ENCODE results near the gene ITPK1.
A peak's percentile ranks its signal among the peaks of the same experiment; 100 is the strongest.
"Not testable (repeated sequence)": the region's sequence is repeated elsewhere in the genome, so short reads cannot be mapped to it uniquely, and the experiment has no call there.

Gene ITPK1

DNA sequence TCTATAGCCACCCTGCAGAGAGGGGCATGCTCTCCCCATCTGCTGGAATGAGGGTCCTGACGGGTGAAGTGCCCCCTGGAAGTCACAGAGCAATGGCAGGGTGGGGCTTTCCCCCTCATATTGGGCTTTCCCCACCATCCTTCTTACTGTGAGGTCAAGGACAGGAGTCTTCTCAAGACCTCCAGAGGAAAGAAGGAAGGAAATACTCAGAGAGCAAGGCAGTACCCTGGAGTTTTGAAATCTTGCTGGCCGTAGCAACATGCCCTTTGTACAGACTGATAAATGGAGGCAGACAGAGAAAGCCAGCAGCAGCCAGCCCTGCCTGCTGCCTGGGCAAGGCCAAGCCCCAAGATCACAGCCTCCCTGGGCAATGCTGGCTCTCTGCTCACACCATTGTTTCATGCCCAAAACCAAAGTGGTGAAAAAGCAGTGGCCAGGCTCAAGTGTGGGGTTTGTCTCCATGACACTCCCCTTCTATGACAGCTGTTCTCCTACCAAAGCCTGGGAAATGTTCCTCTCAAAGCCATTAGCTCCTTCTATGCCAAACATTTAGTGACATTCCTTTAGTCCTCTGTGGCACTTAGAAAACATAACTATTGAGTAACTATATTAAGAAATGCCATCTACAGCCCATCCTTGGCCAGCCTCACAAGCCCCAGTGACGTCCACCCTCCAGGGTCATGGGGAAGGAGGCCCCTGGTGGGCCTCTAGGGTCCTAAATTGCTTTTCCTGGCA is 13.2 kb upstream of the ITPK1 start:
- no peak for DNase-seq

DNA sequence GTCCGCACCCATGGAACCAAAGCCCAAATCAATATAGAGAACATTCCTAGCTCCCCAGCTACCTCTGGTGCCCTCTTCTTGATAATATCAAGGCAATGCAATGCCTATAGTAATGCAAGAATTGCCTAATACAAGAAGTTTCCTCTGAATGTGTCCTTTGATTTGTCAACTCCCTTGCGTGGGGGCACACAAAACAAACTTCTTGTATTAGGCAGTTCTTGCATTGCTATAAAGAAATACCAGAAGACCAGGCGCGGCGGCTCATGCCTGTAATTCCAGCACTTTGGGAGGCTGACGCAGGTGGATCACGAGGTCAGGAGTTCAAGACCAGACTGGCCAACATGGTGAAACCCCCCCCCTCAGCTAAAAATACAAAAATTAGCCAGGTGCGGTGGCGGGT is 10.4 kb upstream of the ITPK1 start:
- no peak for DNase-seq

DNA sequence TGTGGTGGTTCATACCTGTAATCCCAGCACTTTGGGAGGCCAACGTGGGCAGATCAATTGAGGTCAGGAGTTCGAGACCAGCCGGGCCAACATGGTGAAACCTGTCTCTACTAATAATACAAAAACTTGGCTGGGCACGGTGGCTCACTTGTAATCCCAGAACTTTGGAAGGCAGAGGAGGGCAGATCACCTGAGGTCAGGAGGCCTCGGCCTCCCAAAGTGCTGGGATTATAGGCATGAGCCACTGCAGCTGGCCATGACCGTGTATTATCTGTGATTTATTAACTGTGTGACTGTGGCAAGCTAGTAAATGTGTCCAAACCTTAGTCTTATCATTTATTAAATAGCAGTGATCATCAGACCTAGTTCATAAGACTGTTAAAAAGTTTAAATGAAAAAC is 7.1 kb upstream of the ITPK1 start:
- DNase-seq = no peak

DNA sequence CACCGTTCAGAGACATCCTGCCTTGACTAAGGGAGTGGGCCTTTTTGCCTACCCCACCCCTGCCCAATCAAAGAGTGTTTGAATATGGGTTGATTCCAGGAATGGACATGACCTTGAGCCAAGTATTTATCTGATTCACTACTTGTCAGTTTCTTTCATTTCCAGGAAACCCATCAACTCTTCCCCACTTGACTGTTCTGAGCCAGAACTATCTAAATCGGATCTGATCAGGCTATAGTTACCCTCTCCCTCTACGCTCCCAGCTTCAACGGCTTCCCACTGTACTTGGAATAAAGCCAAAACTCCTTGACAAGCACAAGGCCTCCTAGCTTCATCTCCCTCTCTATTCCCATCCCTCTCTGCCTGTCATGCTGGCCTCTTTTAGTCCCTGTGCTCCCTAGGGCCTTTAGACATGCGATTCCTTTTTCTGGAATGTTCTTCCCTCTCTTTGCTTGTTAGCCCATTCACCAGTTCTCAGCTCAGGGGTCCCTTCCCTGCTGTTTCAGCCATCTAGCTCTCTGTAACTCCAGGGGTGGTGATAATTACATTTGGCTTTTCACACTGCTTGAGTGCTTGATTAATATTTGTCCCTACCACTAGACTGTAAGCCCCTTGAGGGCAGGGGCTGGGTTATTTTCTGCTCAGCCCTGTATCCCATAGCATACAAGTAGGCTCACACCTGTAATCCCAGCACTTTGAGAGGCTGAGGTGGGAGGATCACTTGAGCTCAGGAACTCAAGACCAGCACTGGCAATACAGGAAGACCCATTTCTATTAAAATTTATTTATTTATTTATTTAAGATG is 5.5 kb upstream of the ITPK1 start:
- no peak for DNase-seq

DNA sequence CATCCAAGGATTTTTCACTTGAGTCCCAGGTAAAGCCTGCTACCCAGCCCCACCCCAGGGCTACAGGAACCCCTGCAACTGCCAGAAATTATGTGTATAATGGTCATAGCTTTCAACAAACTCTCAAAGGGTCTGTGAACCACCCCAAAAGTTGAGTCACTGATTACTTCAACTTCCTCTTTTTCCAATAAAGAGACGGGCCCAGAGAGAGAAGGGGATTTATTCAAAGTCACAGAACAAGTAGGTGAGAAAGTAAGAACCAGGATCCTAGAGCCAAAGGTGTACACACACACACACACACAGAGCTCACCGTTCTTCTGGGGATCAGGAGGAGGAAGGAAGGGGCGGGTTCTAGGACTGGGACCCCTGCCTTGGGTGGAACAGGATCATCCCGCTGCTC is 4.8 kb upstream of the ITPK1 start:
- DNase-seq = no peak

DNA sequence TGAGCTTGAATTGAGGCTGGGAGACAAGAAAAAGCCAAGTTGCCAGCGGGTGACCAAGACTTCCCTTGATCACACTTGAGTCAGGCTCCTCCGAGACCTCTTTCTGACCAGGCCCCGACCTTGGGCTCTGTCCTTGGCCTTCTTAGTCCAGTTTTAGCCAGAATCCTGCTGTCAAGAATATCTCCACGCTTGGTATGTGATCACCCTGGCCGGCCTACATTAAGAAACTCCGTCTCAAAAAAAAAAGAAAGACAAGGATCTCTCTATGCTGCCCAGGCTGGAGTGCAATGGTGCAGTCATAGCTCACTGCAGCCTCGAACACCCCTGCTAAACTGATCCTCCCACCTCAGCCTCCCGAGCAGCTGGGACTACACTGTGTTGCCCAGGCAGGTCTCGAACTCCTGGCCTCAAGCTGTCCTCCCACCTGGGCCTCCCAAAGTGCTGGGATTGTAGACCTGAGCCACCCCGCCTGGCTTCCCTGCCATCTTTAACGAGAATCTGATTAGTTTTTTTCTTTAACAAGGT is 1.0 kb upstream of the ITPK1 start:
- no peak for DNase-seq

DNA sequence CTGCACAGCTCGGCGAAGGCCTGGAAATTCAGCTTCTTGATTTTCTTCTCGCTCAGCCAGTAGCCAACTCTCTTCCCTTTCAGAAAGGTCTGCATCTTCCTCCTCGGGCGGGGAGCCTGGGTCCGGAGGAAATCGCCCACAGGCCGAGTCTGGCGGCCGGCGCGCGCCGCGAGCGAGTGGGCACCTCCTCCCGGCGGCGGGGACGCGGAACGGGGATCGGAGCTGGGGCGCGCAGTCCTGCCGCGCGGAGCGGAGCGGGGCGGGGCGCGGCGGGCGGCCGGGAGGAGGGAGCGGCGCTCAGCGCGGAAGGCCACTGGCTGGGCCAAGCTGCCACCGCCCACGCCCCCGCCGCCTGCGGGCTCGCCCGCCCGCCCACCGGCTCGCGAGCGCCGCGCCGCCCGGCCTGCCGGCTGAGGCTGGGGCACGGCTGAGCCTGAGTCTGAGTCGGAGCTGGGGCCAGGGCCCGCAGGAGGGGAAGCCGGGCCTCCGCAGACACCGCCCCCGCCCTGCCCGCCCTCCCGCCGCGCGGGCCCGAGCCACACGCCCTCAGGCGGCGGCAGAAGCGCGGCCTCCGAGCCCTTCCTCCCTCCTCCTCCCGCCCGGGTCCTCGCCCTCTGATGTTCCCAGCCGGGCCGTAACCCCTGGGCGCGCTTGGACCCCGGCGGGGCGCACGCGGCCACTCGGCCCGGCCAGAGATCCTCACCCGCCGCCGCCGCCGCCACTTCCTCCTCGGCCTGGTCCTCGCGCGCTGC is 480 bp downstream of the ITPK1 start:
- DNase-seq = peak; percentile 87

DNA sequence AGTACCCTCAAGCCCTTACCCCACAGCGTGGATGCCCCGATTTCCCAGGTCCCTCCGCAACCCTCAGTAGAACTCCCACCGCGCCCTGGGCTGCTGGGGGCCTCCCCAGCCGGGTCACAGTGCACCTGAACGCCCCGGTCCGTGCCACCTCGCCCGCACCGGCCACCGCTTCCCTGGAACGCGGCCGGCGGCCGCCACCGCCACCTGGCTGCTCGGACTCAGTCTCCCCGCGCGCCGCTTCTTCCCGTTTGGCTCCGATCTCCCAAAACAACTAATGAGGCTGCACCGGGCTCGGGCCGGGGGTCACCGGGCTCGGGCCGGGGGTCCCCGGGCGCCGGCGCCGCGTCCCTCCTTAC is 1.0 kb downstream of the ITPK1 start:
- no peak for DNase-seq

DNA sequence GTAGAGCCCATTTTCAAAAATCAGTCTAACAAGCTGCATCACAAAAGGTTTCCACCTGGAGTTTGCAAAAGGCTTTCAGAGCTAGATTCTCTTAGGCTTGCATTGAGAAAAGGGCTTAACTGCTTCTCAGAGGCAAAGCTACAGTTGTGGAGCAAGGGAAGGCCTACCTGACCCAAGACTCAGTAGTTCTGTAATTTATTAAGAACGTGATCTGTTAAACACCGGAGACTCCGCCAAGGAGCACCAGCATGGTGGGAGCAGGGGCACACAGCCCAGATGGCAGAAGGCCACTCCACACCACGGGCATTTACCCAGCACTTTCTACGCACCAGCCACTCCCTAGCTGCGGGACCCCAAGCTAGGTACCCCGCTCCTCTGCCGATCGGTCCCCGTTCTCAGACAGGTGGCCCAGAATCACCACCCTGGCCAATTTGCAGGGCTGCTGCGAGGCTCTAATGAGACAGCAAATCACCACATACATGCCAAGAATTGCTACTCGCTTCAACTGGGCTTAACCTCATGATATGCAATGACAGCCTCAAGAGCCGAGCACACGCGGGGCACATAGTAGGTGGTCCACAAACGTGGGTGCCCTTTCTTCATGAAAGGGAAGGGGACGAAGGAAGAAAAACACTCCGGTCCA is 1.5 kb downstream of the ITPK1 start:
- DNase-seq = no peak

DNA sequence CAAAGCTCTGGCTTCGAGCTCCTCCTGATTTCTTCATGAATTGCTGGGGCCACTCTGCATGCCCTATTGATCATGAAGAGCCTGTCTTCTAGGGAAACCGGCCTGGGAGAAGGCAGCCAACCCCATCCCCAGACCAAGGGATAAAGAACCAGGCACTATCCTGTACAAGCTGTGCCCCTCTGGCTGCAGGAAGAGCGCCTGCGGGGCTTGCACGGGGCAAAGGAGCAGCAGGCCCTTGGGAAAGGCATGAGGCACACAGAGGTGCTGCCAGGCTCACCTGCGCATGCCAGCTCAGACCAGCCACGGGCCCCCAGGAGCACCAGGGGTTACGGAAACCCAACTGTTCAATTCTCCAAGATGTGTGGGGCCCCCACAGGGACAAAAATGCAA is 2.1 kb downstream of the ITPK1 start:
- DNase-seq = no peak

DNA sequence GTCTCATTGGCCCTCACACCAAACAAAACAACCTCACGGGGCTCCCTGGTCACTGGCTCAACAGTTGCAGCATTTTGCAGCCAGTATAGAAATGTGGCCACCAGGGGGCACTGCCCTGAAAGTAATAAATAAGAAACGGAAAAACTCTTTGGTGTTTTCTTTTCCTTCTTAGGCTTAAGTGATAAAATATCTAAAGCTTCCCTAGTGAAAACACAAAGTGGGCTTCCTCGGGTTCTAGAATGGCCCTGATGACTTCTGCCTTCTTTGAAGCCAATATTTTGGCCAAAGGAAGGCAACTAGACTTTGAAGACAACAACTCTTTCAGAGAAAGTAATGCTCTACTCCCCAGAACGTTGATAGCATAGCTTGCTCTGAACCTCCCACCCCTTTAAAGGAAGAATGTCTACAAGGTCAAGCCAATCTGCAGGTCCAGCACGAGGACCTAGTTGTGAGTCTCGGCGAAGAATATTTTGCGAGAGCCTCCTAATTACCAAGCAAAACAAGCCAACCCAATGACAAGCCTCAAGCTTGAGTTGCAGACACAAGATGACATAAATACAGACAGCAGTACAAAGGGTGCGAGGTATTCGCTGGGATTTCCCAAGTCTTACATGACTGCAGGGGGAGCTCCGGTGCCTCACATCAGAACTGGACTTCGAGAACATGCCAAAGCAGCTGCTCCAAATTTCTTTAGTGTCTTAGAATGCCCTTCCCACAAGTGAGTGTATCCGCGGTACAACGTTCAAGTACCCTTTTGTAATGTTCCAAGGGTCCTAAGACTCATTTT is 2.6 kb downstream of the ITPK1 start:
- DNase-seq = peak; percentile 62

DNA sequence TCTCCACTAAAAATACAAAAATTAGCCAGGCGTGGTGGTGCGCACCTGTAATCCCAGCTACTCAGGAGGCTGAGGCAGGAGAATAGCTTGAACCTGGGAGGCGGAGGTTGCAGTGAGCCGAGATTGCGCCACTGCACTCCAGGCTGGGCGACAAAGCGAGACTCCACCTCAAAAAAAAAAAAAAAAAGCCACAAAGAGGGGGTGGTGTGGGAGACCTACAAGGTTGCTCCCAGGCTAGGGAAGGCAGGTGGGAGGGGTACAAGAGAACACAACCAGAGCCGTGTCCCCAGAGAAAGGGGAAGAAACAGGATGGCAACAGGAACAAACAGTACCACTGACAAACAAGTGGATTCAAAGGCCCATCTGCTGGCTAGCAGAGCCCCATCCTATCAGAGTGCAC is 4.2 kb downstream of the ITPK1 start:
- peak; percentile 47 for DNase-seq

DNA sequence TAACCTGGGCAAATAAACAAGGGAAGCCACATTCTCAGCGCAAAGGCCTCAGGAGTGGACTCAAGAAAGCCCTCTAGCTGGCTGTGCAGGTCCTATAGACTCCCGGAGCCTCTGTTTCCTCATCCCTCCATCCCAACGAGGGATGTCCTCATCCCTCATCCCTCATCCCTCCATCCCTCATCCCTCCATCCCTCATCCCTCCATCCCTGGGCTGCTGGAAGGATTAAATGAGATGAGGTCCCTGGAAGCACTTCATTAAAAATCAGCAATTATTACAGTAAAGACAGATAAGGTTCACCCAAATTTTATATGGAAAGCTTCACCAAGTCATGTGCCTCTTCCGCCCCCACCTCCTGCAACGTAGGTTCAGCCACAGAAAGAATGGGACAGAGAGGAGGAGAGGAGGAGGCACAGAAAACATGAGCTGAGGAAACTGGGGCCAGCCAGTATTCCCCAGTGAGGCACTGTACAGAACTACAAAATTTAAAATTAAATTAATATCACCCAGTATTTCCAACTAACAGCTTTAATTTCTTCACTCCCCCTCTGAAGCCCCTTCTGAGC is 4.8 kb downstream of the ITPK1 start:
- DNase-seq = no peak

DNA sequence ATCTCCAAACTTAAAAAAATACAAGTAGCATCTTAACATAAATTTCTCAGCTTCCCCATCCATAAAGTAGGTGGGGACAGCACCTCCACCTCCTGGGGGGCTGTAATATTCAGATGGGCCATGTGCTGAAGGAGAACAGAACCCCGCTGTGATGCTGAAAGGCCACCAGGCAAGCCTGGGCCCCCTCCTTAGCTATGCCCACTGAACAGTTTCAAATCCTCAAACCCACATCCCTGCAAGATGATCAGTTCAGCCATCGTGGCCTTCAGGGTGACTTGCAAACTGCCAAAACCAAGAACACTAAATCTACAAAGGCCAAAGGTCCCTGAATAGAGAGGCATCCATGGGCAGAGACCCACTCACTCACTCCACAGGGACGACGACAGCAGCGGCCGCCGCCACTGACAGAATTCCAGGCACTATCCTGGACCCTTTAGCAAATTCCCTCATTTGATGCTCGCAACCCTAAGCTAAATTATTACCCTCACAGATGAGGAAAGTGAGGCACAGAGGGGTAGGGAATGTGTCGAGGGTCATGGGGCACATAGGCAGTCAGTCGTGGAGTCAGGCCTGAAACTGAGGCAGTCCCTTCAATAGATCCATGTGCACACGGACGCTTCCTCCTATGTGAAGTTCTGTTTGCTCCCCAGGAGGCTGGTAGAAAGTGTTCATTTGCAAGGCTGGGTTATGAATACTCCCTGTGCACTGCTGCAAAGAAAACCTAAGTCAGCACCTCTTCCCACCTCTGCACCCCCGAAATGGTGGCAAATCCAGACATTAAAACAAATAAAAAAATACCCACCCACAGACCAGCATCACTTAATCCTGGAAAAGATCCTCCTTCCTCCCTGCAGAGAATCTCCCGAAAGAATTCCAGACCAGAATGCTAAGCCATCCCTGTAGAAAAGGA is 5.9 kb downstream of the ITPK1 start:
- no peak for DNase-seq

DNA sequence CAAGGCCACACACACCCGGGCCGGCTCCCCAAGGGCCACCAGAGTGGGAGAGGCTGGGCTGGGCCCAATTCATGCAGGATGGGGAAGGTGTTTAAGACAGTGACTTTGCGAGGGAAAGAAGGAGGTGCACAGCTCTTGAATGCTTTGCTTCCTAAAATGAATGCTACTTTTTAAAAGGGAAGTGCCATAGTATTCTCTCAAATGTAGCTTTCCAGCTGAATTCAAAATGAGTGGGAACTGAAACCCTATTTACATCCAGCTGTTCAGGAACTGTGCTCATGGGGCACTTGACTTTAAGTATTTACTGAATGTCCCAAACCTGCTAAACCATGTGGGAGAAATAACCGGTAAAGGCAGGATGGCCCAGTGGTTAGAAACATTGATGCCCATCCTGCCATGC is 7.6 kb downstream of the ITPK1 start:
- DNase-seq = no peak

DNA sequence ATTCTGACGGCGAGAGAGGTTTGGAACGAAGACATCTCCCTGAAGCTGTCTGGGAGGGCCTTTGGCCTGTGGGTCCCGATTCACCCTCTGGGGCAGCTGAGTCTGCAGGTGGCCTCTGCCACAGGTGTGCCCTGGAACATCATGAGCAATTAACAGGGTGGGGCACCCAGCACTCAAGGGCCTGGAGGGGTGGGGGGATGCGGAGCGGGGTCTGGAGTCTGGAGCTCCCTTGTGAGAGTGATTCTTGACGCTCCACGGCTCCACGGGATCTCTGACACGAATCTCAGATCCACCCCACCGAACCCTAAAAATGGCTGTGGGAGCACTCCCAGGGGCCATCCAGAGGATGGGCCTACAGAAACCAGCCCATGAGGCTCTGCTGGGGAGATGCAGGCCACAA is 8.3 kb downstream of the ITPK1 start:
- no peak for DNase-seq

DNA sequence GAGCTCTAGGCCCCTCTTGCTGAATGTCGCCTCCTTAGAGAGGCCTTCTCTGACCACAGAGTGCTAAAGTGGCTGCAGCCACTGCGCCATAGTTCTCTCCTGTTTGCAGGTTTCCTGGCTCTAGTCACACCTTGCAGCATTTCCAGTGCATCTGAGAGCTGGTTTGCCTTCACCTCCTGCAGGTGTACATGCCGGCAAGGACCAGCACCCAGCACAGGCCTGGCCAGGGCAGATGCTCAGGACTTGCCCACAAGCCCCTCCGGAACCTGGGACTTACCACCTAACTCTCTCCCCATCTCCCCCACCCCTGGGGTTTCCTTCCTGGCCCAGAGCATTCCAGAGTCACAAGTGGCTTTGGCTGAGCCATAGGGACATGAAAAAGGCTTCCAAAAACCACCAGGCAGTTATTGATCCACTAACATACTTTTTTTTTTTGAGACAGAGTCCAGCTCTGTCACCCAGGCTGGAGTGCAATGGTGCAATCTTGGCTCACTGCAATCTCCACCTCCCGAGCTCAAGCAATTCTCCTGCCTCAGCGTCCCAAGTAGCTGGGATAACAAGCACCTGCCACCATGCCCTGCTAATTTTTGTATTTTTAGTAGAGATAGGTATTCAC is 9.1 kb downstream of the ITPK1 start:
- DNase-seq = no peak

DNA sequence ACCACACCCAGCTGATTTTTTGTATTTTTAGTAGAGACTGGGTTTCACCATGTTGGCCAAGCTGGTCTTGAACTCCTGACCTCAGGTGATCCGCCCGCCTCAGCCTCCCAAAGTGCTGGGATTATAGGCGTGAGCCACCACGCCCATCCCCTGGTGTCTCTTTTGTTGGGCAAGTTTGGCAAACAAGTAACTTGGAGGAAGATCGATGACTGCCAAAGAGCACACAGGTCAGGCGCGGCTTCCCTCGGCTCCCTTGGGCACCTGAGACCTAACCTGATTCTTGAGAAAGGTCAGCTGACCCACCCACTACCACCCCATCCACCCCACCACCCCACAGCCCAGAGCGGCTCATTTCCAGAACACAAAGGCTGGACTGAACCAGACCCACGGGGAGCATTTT is 9.9 kb downstream of the ITPK1 start:
- not testable (repeated sequence) for DNase-seq

DNA sequence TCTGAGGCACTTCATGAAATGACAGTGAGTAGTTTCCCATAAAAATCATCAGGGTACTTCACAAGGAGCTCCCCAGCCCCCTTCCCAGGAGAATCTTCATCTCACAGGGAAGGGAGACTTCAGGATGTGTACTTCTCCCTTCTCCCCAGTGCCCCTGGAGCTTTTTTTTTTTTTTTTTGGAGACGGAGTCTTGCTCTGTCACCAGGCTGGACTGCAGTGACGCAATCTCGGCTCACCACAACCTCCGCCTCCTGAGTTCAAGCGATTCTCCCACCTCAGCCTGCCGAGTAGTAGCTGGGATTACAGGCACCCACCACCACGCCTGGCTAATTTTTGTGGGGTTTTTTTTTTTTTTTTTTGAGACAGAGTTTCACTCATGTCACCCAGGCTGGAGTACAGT is 10.4 kb downstream of the ITPK1 start:
- no peak for DNase-seq

DNA sequence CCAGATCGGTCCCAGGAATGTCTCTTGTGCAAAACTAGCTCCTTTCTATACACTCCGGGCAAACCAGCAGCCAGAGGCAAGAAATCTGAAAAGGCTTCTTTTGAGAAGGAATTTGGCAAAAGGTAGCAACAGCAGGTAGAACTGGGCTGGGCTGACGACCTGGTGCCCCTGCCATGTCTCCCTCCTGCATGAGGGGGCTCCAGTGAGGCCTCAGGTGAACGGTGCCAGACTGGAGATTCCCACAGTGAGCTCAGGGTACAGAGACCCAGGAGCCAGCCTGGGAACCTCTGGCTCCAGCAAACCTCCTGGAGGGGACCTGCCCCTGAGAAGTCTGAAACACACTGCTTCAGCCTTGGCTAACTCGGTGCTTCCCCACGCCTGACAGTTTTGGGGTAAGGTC is 10.8 kb downstream of the ITPK1 start:
- no peak for DNase-seq

Measured in NCI-H2107 (cell line).